ENCODE measurements around the gene DOCK9.

DNA sequence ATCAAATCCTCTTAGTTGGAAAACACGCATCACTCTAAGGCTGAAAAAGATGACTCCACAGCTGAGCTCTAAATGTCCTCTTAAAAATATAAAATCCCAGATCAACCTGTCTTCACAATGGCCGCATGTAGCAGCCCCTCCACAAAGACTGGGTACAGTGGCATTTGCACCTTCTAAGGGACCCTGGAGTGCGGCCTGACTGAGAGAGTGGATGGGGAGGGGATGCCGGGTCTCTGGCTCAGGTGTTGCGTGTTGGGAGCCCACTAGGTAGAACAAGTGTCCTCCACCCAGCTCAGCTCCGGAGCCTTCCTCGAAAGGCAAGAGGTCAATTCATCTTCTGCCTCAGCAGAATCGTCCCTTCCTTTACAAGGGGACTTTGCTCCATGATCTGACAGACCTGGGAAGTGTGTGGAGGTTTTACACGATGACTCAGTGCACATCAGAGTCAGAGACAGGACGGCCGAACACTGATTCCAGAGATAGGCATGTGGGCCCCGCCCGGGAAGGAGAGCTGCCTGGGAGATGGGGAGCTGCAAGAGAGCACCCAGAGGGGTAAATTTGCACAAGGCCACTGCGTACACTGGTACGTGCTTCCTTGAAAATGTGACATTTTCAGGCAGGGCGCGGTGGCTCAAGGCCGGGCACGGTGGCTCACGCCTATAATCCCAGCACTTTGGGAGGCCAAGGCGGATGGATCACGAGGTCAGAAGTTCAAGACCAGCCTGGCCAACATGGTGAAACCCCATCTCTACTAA, 201.8 kb downstream of the DOCK9 start:
- TF ChIP-seq, protein P1, sequence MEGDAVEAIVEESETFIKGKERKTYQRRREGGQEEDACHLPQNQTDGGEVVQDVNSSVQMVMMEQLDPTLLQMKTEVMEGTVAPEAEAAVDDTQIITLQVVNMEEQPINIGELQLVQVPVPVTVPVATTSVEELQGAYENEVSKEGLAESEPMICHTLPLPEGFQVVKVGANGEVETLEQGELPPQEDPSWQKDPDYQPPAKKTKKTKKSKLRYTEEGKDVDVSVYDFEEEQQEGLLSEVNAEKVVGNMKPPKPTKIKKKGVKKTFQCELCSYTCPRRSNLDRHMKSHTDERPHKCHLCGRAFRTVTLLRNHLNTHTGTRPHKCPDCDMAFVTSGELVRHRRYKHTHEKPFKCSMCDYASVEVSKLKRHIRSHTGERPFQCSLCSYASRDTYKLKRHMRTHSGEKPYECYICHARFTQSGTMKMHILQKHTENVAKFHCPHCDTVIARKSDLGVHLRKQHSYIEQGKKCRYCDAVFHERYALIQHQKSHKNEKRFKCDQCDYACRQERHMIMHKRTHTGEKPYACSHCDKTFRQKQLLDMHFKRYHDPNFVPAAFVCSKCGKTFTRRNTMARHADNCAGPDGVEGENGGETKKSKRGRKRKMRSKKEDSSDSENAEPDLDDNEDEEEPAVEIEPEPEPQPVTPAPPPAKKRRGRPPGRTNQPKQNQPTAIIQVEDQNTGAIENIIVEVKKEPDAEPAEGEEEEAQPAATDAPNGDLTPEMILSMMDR (IDR thresholded peaks at IDR 0.05; ENCODE audit: low read length) = no peak
- TF ChIP-seq EZH2 (IDR thresholded peaks at IDR 0.05; ENCODE audit: borderline replicate concordance, low read length) = no peak
